ENCODE measurements around the gene ZNF423.

The ZNF423 gene

GRCh38 chr16:49901711-49902110, 45.8 kb upstream of the ZNF423 start:
- H3K27me3 ChIP-seq (ENCODE audit: insufficient read depth, low read length, poor library complexity) = peaks cover 15% of the 10 kb centered on the region
- H2AFZ ChIP-seq (ENCODE audit: low read depth, low read length) = no peak overlapping the region
- no peak overlapping the region for H3K4me2 ChIP-seq (ENCODE audit: insufficient read depth, low read length)
- no peaks in the 10 kb centered on the region for H3K79me2 ChIP-seq (ENCODE audit: insufficient read depth, low read length)
- no peak overlapping the region for H3K9ac ChIP-seq (ENCODE audit: low read depth, low read length)
- DNase-seq (no peak), ATAC-seq (ENCODE audit: insufficient read depth, low read depth) (no peak)
- no peaks in the 10 kb centered on the region for H3K36me3 ChIP-seq (ENCODE audit: insufficient read depth, low read length)
- H3K9me3 ChIP-seq (ENCODE audit: insufficient read depth, low read length, severe bottlenecking) = no peaks in the 10 kb centered on the region
- no peak overlapping the region for H3K27ac ChIP-seq (ENCODE audit: low read length)
- H4K20me1 ChIP-seq (ENCODE audit: insufficient read depth, low read length) = no peaks in the 10 kb centered on the region; the same call in 1 of the 2 replicates
- H3K4me3 ChIP-seq (ENCODE audit: low read depth in 1 of 2, low read length in 2 of 2) = no peak overlapping the region
- TF ChIP-seq, protein P1, sequence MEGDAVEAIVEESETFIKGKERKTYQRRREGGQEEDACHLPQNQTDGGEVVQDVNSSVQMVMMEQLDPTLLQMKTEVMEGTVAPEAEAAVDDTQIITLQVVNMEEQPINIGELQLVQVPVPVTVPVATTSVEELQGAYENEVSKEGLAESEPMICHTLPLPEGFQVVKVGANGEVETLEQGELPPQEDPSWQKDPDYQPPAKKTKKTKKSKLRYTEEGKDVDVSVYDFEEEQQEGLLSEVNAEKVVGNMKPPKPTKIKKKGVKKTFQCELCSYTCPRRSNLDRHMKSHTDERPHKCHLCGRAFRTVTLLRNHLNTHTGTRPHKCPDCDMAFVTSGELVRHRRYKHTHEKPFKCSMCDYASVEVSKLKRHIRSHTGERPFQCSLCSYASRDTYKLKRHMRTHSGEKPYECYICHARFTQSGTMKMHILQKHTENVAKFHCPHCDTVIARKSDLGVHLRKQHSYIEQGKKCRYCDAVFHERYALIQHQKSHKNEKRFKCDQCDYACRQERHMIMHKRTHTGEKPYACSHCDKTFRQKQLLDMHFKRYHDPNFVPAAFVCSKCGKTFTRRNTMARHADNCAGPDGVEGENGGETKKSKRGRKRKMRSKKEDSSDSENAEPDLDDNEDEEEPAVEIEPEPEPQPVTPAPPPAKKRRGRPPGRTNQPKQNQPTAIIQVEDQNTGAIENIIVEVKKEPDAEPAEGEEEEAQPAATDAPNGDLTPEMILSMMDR (IDR thresholded peaks at IDR 0.05; ENCODE audit: borderline replicate concordance, extremely low read depth, low read length, poor library complexity, severe bottlenecking) = no peak
- no peak for TF ChIP-seq EZH2 (IDR thresholded peaks at IDR 0.05; ENCODE audit: borderline replicate concordance, low read depth, low read length, severe bottlenecking)
- no peaks in the 10 kb centered on the region for H3K4me1 ChIP-seq (ENCODE audit: insufficient read depth, low read length)

DNA sequence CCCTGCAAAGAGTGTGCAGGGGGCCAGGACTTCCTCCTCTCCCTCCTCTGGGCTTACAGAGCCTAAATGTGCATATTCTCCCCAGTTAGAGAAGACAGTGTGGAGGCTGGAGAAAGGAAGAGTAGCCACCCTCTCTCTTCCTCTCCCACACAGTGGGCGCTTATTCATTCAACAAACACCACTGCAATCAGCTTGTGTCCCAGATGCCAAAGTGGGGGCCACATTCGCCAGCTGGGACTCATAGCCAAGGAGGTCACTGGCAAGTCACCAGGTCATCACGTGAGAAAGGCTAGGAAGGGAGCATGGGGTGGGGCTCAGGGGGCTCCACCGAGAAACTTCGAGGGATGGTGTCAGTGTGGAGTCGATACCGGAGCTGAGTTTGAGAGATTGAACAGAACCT, 45.0 kb upstream of the ZNF423 start:
- Histone ChIP-seq H3K9me3 (ENCODE audit: insufficient read depth, low read length, severe bottlenecking) (no peaks in the 10 kb centered on the region), H3K4me3 (ENCODE audit: low read depth in 1 of 2, low read length in 2 of 2) (no peak overlapping the region), H3K4me1 (ENCODE audit: insufficient read depth, low read length) (no peaks in the 10 kb centered on the region), H3K9ac (ENCODE audit: low read depth, low read length) (no peak overlapping the region), H3K27ac (ENCODE audit: low read length) (no peak overlapping the region), H2AFZ (ENCODE audit: low read depth, low read length) (no peak overlapping the region), H3K4me2 (ENCODE audit: insufficient read depth, low read length) (no peak overlapping the region), H3K36me3 (ENCODE audit: insufficient read depth, low read length) (no peaks in the 10 kb centered on the region), H3K79me2 (ENCODE audit: insufficient read depth, low read length) (no peaks in the 10 kb centered on the region), H4K20me1 (ENCODE audit: insufficient read depth, low read length) (no peaks in the 10 kb centered on the region; the same call in 1 of the 2 replicates), H3K27me3 (ENCODE audit: insufficient read depth, low read length, poor library complexity) (peaks cover 12% of the 10 kb centered on the region)
- TF ChIP-seq EZH2 (IDR thresholded peaks at IDR 0.05; ENCODE audit: borderline replicate concordance, low read depth, low read length, severe bottlenecking) = no peak
- TF ChIP-seq, protein P1 (IDR thresholded peaks at IDR 0.05; ENCODE audit: borderline replicate concordance, extremely low read depth, low read length, poor library complexity, severe bottlenecking) = no peak
- no peak for ATAC-seq (ENCODE audit: insufficient read depth, low read depth)
- DNase-seq = no peak

DNA sequence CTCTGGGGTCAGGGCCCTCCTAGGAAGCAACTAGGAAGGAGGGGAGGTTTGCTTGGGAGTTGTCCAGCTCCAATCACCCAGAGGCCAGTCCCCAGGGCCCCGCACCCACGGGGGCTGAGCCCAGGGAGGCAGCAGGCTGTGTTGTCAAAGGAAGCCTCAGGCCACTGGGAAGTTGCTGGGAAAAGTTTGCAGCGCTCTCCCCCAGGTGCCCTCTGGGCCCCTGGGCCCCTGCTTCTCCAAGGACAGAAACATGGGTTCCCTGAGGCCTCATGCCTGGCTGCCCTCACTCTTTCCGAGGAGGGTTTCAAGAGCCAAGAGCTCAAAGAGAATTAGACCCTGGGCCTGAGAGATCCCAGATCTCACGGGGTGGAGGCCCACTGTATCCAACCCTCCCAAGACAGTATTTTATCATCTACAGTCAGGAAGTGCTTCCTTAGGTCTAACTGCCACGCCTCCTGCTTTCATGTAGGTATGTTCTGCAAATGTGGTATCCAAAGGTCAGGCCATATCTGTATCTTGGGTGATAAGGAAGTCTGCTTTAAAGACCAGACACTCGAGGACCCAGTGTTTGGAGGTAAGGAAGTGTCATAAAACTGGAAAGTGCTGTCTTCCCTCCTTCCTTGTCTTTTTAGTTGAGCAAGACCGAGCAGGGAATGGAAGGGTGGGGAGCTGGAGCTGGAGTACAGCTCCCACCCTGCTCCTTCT, 44.2 kb upstream of the ZNF423 start:
- TF ChIP-seq, protein P1 (IDR thresholded peaks at IDR 0.05; ENCODE audit: borderline replicate concordance, extremely low read depth, low read length, poor library complexity, severe bottlenecking) = no peak
- TF ChIP-seq EZH2 (IDR thresholded peaks at IDR 0.05; ENCODE audit: borderline replicate concordance, low read depth, low read length, severe bottlenecking) = no peak
- H3K9me3 ChIP-seq (ENCODE audit: insufficient read depth, low read length, severe bottlenecking) = no peaks in the 10 kb centered on the region
- H3K4me3 ChIP-seq (ENCODE audit: low read depth in 1 of 2, low read length in 2 of 2) = no peak overlapping the region
- no peak overlapping the region for H3K9ac ChIP-seq (ENCODE audit: low read depth, low read length)
- ATAC-seq (ENCODE audit: insufficient read depth, low read depth) (no peak), DNase-seq (no peak)
- H3K4me2 ChIP-seq (ENCODE audit: insufficient read depth, low read length) = no peak overlapping the region
- H3K27me3 ChIP-seq (ENCODE audit: insufficient read depth, low read length, poor library complexity) = peaks cover 10% of the 10 kb centered on the region
- no peaks in the 10 kb centered on the region for H3K36me3 ChIP-seq (ENCODE audit: insufficient read depth, low read length)
- no peak overlapping the region for H3K27ac ChIP-seq (ENCODE audit: low read length)
- H3K4me1 ChIP-seq (ENCODE audit: insufficient read depth, low read length) = no peaks in the 10 kb centered on the region
- no peak overlapping the region for H2AFZ ChIP-seq (ENCODE audit: low read depth, low read length)
- no peaks in the 10 kb centered on the region for H3K79me2 ChIP-seq (ENCODE audit: insufficient read depth, low read length)
- H4K20me1 ChIP-seq (ENCODE audit: insufficient read depth, low read length) = no peaks in the 10 kb centered on the region
